GM18498 (cell line): ENCODE data around the gene SPATA31D1.
"Not testable (repeated sequence)": the region's sequence is repeated elsewhere in the genome, so short reads cannot be mapped to it uniquely, and the experiment has no call there.

ENCODE experiments used
- ATAC-seq: cut with Tn5 transposase; IDR thresholded peaks from one replicate; pipeline ENCODE4 v1.9.1; 2021; ENCODE audit warnings: mild to moderate bottlenecking, moderate library complexity; ENCODE audit not compliant: unreplicated experiment

SPATA31D1 gene

DNA sequence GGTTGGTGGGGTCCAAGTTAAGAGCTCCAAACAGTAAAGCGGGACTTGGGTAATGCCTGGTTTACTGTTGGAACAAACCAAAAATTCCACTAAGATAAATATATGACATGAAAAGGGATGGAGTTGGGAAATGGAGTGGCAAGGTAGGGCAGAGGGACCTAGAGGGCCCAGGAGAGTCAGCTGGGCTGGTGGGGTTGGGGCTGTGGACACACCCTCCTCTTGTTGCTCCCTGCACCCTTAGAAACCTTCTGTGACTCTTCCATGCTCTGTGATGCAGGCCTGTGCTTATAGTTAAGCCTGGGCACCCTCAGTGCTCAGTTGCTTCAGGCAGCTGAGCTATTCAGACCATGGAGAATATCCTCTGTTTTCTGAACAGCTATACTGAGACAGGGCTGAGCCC, at the start of gene SPATA31D1:
Gene SPATA31D1, plus strand, starts transcription at position 301 of the 400 bp plus-strand sequence. Its CDS starts 47 bp downstream, at position 348.
- not testable (repeated sequence) for ATAC-seq

- not testable (repeated sequence) for ATAC-seq
Observed at GRCh38 chr9:81943393-81943792, 45.2 kb upstream of the SPATA31D1 start, which contains the start of gene SPATA31D3. TSS of gene SPATA31D3 (plus strand) at chr9:81943500. CDS start at chr9:81943586, 86 bp downstream.

- ATAC-seq = not testable (repeated sequence)
Observed at GRCh38 chr9:81948650-81949049, 39.9 kb upstream of the SPATA31D1 start.

- ATAC-seq = no peak
Observed at GRCh38 chr9:81953096-81953495, 35.5 kb upstream of the SPATA31D1 start.

DNA sequence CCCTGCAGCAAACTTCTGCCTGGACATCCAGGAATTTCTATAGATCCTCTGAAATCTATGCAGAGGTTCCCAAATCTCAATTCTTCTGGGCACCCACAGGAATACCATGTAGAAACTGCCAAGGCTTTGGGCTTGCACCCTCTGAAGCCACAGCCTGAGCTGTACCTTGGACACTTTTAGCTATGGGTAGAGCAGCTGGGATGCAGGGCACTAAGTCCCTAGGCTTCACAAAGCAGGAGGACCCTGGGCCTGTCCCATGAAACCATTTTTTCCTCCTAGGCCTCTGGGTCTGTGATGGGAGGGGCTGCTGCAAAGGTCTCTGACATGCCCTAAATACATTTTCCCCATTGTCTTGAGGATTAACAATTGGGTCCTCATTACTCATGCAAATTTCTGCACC, 32.9 kb upstream of the SPATA31D1 start:
- ATAC-seq = no peak

- no peak for ATAC-seq
Observed at GRCh38 chr9:81964218-81965171, 24.1 kb upstream of the SPATA31D1 start.

DNA sequence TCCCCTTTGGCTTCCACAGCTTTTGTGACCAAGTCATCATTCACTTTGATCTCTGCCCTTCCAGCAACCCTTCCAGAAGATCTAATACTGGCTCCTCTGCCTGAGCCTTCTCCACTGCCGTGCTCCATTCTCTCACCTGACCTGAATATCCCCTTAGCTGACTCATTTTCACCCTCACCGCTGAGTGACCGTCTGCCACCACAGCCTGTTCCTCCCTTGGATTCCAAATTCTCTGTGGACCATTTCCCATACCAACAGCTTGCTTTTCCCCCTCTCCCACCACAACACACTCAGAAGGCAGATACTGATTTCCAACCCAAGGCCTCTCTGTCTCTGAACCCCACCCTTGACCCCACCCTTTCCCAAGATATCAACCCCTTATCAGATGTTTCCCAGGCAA, 20.5 kb upstream of the SPATA31D1 start:
- no peak for ATAC-seq

GRCh38 chr9:81969971-81970370, 18.6 kb upstream of the SPATA31D1 start:
- no peak for ATAC-seq

- ATAC-seq = no peak
Observed at GRCh38 chr9:81971727-81972126, 16.8 kb upstream of the SPATA31D1 start.

- ATAC-seq = no peak
Observed at GRCh38 chr9:81974764-81975163, 13.8 kb upstream of the SPATA31D1 start.

DNA sequence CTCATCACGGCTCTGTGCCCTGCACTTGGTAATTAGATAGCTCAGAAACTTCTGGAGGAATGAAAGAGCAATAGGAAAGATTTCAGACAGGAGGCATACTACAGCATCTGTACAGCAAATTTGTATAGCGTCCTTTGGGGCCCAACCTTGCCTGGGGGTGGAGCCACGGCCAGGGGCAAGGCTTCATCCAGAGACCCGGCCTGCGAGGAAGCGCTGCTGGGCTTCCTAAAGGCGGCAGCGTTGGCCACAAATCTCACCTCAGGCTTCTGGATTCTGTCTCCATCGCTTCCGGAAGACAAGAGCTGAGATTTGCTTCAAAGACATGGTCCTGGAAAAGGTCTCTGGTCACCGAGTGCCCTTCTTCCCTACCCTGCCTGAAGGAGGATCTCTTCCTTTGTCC, 12.2 kb upstream of the SPATA31D1 start:
- ATAC-seq = no peak

DNA sequence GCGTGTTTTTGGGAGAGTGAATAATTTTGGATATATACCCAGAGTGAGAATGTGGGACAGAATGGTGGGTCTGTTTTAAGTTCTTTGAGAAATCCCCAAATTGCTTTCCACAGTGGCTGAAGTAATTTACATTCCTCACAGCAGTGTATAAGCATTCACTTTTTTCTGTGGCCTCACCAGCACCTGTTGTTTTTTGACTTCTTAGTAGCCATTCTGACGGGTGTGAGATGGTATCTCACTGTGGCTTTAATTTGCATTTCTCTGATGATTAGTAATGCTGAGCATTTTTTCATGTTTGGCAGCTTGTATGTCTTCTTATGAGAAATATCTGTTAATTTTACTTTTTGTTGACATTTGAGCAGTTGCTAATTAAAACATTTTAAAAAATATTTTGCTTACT, 9.4 kb upstream of the SPATA31D1 start:
- ATAC-seq = peak; percentile 88

GRCh38 chr9:81980568-81980967, 8.0 kb upstream of the SPATA31D1 start:
- ATAC-seq = no peak

GRCh38 chr9:81981883-81982282, 6.7 kb upstream of the SPATA31D1 start:
- ATAC-seq = no peak

GRCh38 chr9:81984928-81985327, 3.6 kb upstream of the SPATA31D1 start:
- ATAC-seq = no peak

DNA sequence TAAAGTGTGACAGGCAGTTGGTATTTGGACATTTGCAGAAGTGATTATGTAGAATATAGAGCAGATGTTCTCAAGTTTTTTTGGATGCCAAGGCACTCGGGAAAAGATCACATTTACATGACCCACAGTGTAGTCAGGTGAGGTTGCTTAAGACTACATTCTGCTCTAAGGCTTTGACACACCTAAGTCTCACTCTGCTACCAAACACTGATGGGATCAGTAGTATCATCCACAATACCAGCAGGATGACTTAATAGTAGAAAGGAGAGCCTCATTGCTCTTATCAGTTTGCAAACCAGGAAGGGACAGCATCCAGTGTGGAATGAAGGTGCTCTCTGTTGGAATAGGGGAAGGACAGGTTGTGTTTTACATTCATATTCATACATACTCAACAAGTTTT, 2.5 kb upstream of the SPATA31D1 start:
- no peak for ATAC-seq

DNA sequence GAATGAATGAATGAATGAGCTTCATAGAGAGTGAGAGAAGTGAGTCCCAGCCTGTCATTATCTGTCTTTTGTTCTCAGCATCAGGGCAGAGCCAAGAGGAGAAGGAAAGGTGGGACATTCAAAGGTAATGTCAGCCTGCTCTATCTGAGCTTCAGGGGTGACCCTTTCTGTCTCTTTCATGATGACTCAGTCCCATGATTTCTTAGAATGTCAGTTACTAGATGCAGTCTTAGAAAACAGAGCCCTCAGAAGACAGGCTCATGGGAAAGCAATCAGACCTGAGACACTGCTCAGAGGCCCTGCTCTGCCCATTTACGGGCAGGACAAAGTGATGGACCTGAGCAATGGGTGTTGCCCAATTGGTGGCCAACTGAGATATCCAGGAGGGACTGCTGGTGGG, 1.1 kb downstream of the SPATA31D1 start:
- ATAC-seq = no peak

DNA sequence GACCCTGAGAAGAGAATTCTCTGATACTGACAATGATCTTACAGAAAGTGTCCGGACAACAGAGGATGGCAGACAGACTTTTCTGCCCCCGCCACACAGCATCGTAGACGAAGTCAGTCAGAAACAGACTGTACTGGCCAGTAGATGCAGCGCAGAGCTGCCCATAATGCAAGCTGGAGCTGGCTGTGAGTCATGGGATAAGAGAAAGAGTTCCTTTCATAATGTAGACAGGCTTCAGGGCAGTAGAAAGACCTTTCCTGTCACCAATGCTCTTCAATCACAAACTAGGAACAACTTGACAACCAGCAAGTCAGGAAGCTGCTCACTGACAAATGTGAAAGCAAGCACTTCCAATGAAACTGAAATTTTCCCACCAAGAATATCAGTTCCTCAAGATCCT, 5.1 kb downstream of the SPATA31D1 start:
- no peak for ATAC-seq

DNA sequence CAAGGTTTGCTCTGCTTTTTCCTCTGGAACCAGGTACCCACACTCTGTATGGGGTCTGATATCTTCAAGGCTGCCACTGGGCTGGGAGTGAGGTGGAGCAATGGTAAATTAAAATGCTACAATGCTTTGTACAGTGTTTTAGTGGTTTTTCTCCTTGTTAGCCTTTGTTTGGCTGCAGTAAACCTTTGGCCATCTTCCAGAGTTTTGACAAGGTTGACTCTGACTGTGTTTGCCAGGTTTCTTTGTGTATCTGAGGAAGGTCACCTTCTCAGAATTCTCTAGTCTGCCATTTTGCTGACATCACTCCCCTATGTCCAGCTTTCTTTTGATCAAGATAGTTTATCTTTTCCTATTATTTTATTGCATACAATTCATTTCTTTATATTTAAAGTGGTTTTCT, 11.2 kb downstream of the SPATA31D1 start:
- no peak for ATAC-seq

DNA sequence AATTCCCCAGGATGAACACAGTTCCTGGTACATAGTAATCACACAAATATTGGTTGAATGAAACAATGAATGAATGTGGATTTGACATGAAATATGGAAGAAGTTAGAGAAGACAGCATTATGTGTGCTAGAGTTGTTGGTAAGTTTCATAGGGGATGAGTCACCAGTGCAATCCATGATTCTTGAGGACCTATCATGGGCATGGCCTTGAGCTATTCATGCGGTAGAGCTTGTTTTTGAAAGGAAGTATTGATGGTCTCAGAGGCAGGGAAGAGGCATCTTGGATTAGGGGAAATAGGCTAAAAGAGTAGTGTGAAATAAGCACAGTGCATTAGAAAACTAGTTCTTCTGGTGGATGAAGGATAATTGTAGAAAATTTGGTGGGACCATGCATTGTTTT, 22.1 kb downstream of the SPATA31D1 start:
- ATAC-seq = no peak

DNA sequence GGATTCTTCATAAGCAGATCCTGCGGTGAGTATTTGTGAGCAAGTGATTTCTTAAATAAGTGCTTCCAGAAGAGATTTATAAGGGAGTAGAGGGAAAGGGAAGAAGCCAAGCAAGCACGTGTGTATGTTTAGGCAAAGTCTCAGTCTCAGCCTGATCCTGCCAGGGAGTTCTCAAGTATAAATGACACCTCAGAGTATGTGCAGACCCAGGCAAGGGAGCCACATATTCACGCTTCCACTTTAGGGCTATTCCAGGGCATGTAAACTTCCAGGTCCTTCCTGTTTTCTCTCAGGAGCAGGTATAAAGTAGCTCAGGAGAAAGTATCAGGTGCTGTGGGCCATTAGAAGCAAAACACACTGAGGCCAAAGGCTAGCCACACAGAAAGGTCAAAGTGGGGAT, 22.6 kb downstream of the SPATA31D1 start:
- ATAC-seq = no peak

DNA sequence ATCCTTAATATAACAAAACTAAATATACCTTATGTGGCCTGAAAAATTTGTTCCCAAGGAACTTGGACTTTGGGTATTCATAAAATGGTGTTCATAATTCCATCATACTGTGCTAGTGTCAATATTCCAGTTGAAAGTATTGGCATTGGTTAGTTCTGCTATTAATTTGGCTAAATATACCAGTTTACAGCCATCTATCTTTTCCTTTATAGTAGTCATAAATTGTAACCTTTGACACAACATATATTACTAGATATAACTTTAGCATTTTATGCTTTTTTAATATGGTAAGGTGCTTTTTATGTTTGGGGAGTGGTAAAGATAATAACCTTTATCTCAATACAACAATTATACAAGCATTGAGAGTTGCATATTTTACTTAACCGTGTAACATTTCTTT, 23.7 kb downstream of the SPATA31D1 start:
- no peak for ATAC-seq
